ENCODE data around the gene GDF10. TPM values are rescaled to one million over a fixed set of nuclear protein-coding genes. Genes with fewer than 3 reads are reported as not detected.

Gene GDF10
- total RNA-seq, 2 donors from 2014 or later, result 1.5 to 18.6 TPM

DNA sequence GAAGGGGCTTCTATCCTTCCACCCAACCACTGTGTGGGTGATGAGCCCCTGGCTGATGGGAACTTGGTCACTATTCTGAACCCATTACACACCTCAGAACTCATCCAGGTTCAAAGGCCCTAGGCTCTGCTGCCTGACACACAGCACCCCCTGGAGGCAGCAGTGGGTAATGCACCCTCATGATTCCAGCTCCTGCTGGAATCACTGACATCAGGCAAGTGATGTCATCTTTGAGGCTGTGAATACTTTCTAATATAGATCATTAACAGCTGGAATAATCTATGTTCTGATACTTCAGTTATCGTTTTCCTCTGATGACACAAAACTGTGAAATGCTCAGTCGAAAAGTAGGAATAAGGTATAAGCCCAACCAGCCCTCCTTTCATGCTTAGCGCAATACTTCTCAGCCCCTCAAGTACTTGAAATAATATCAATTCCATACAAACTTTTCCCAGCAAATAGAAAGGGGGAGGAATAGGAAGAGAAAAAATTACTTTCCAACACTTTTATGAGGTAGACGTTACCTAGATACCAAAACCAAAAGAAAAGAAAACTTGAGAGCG, 40.7 kb downstream of the GDF10 start:
- intact Hi-C loops (cut with DNase I), result no loop called here

DNA sequence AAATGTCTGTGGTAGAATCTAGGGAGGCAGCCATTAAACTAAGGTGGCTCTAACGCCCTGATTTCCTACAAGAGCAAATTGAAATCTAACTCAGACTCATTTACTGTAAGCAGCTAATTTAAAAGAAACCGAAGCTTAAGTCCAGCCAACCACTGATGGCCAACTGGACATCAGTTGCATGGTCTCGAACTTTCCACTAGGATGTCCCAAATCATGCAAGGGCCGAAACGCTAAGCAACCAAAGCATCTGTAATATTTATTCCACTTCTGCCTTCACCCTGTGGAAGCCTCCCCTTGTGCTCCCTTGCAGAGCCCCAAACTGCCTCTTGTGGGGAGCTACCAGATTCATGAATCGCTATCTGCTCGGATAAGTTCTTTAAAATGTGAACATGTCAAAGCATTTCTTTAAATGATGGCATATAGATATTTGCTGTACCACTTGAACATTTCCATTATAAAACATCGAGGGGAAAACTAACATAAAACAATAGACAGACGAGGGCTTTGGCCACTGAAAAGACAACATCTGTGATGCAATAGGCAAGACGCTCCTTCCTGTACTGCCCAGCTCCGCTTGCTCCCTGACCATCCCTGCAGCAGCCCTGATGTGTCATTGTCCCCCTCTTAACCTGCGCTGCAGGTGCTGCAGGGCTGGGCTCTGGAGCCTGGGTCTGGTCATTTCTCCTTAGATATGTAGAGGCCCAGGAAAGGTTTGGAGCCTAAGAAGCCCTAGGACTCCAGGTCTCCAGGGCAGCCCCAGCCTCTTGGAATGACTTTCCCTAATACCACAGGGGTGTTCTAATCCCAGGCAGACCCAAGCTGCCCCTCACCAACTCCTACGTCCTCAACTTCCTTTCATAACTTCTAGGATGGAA, 45.2 kb downstream of the GDF10 start:
- intact Hi-C loops (cut with DNase I), result no loop called here
- DNase-seq (ENCODE audit: low spot score), result peak; percentile 22

More for the DNA sequence above, 40.7 kb downstream of the GDF10 start:
- DNase-seq (ENCODE audit: low spot score), result peak; percentile 89

DNA sequence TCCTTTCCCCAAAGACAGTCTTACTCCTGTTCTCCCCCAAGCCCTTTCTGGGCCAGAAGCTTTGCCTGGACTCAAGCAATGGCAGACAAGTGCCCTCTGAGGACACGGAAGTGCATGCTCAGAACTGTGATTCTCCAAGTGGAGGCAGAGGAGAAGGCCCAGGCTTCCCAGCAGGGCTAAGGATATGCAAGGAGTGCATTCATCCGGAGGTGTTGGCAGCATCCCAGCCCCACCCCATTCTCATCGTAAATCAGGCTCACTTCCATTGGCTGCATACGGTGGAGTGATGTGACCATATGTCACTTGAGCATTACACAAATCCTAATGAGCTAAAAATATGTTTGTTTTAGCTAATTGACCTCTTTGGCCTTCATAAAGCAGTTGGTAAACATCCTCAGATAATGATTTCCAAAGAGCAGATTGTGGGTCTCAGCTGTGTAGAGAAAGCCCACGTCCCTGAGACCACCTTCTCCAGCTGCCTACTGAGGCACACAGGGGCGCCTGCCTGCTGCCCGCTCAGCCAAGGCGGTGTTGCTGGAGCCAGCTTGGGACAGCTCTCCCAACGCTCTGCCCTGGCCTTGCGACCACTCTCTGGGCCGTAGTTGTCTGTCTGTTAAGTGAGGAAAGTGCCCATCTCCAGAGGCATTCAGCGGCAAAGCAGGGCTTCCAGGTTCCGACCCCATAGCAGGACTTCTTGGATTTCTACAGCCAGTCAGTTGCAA, 46.7 kb downstream of the GDF10 start:
- peak; percentile 51 for DNase-seq (ENCODE audit: low spot score)
- intact Hi-C loops (cut with DNase I), result no loop called here

GRCh38 chr10:47347303-47347675, 47.3 kb downstream of the GDF10 start:
- DNase-seq (ENCODE audit: low spot score), result no peak
- intact Hi-C loops (cut with DNase I), result no loop called here

DNA sequence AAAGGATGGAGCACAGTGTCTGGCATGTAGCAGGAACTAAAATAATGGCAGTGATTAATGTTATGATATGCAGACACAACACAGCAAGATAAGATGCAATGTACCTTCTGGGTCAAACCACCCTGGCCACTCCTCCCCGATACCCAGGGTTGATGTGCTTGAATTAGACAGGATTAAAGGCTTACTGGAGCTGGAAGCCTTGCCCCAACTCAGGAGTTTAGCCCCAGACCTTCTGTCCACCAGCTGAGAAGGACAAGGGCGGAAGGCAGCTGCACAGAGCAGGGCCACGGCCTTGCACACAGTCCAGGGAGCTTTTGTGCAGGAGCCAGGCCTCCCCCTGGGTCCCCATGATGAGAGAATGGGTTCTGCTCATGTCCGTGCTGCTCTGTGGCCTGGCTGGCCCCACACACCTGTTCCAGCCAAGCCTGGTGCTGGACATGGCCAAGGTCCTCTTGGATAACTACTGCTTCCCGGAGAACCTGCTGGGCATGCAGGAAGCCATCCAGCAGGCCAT, 48.2 kb downstream of the GDF10 start, which contains the start of gene RBP3:
RBP3 (plus strand) TSS at position 226 of the 514 bp plus-strand sequence; CDS start at position 348, 122 bp downstream.
- intact Hi-C loops (cut with DNase I), result no loop called here
- DNase-seq (ENCODE audit: low spot score), result peak; percentile 64

DNA sequence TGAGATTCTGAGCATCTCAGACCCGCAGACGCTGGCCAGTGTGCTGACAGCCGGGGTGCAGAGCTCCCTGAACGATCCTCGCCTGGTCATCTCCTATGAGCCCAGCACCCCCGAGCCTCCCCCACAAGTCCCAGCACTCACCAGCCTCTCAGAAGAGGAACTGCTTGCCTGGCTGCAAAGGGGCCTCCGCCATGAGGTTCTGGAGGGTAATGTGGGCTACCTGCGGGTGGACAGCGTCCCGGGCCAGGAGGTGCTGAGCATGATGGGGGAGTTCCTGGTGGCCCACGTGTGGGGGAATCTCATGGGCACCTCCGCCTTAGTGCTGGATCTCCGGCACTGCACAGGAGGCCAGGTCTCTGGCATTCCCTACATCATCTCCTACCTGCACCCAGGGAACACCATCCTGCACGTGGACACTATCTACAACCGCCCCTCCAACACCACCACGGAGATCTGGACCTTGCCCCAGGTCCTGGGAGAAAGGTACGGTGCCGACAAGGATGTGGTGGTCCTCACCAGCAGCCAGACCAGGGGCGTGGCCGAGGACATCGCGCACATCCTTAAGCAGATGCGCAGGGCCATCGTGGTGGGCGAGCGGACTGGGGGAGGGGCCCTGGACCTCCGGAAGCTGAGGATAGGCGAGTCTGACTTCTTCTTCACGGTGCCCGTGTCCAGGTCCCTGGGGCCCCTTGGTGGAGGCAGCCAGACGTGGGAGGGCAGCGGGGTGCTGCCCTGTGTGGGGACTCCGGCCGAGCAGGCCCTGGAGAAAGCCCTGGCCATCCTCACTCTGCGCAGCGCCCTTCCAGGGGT, 48.9 kb downstream of the GDF10 start:
- DNase-seq (ENCODE audit: low spot score), result peak; percentile 80
- intact Hi-C loops (cut with DNase I), result no loop called here

GRCh38 chr10:47349516-47349915, 49.5 kb downstream of the GDF10 start:
- peak; percentile 59 for DNase-seq (ENCODE audit: low spot score)
- intact Hi-C loops (cut with DNase I), result no loop called here

DNA sequence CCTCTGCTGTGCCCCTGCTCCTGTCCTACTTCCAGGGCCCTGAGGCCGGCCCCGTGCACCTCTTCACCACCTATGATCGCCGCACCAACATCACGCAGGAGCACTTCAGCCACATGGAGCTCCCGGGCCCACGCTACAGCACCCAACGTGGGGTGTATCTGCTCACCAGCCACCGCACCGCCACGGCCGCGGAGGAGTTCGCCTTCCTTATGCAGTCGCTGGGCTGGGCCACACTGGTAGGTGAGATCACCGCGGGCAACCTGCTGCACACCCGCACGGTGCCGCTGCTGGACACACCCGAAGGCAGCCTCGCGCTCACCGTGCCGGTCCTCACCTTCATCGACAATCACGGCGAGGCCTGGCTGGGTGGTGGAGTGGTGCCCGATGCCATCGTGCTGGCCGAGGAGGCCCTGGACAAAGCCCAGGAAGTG, 50.0 kb downstream of the GDF10 start:
- intact Hi-C loops (cut with DNase I), result no loop called here
- peak; percentile 77 for DNase-seq (ENCODE audit: low spot score)

- intact Hi-C loops (cut with DNase I), result no loop called here
- peak; percentile 77 for DNase-seq (ENCODE audit: low spot score)
Observed at GRCh38 chr10:47350671-47351640, 51.0 kb downstream of the GDF10 start.

DNA sequence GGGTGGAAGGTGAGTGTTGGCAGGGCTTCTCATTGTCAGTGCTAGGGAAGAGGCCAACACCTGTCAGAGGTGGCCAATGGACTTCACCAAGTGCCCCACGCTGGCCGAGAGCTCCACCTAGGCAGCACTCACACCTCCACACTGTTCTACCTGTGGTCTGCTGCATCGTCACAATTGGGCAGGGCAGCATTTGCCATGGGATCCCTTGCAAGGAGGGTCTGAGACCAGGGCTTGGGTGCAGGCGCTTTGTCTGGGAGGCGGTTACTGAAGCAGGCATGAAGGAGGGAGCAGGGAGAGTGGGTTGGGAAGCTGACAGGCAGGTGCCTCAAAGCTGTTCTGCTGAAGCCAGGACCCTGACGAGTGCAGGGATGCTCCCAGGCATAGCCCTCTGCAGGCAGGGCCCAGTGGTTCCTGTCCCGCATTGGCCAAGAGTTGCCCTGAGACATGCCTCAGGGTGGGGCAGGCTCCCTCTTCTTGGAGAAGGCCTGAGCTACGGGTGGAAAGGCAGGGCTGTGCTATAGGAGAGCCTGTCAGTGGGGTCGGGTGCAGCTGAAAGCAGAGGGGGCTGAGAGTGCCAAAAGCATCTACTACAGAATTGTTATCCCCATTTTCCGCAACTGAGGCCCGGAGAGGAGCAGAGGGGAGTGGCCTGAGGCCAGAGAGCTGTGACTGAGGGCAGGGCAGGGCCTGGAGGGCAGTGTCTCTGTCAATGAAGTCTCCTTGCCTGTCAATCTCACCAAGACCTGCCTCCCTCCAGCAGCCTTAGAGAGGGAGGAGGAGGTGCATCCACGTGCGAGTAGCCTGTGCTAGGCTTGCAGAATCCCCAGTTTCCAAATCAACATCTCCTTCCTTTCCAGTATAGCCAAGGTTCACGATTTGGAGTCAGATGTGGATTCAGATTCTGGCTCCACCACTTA, 52.2 kb downstream of the GDF10 start:
- intact Hi-C loops (cut with DNase I), result no loop called here
- peak; percentile 67 for DNase-seq (ENCODE audit: low spot score)

- DNase-seq (ENCODE audit: low spot score), result peak; percentile 47
Observed at GRCh38 chr10:47353351-47353750, 53.4 kb downstream of the GDF10 start.

DNA sequence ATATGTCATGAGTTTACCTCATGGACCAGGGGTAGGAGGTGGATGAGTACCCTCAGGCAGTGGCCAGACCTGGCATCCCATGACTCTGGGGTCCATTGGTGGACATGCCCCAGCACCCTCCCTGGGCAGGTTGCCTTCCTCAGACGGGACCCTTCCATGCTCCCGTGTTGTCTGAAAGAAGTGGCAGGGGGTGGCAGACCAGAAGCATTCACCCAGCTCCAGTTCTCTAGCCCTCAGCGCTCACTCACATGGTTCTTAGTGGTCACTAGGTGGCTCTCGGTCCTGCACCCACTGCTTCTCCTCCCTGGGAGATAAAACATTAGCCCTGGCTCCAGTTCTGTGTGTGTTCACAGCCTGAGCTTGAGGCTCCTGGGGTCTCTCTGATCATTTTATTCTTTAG, 54.2 kb downstream of the GDF10 start:
- DNase-seq (ENCODE audit: low spot score), result peak; percentile 31
- intact Hi-C loops (cut with DNase I), result no loop called here

More at GRCh38 chr10:47353351-47353750, 53.4 kb downstream of the GDF10 start:
- intact Hi-C loops (cut with DNase I), result no loop called here

DNA sequence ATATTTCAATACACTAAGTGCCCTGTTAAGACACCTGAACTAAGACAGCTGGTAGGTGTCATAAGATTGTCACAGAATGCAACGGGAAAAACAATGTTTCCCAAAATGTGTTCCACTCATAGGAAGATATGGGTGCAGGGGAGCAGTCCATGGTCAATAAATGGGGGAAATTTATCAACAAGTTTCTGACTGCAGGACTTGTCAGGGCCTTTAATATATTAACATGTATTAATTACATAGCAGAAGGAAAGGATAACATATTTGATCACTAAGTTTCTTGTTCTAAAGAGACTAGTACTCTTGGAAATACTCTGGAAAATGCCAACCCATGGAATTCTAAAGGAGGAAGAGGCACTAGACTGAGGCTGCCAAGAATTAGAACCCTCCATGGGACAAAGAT, 54.9 kb downstream of the GDF10 start:
- intact Hi-C loops (cut with DNase I), result no loop called here
- DNase-seq (ENCODE audit: low spot score), result no peak

DNA sequence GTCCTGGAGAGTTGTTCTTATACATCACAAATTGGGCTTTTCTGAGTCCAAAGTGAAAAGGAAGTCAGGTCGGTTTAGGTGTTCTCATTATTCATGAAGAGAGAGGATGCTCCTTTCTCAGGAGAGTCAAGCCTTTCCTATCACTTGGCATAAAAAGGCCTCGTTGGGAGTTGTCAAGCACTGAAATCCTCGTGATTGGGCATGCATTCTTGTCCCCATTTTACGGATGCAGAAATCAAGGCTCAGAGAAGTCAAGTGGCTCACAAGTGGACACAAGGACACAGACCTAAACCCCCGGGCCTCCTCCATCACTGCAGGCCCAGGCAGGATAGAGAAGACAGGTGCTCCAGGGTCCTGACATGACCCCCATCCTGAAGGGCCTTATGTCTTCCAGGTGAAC, 56.7 kb downstream of the GDF10 start:
- intact Hi-C loops (cut with DNase I), result no loop called here
- no peak for DNase-seq (ENCODE audit: low spot score)

DNA sequence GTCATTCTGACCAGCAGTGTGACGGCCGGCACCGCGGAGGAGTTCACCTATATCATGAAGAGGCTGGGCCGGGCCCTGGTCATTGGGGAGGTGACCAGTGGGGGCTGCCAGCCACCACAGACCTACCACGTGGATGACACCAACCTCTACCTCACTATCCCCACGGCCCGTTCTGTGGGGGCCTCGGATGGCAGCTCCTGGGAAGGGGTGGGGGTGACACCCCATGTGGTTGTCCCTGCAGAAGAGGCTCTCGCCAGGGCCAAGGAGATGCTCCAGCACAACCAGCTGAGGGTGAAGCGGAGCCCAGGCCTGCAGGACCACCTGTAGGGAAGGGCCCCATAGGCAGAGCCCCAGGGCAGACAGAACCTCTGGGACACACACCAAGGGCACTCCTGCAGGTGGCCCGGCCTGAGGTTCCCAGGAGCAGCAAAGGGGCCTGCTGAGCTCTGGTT, 57.2 kb downstream of the GDF10 start:
- intact Hi-C loops (cut with DNase I), result no loop called here
- DNase-seq (ENCODE audit: low spot score), result peak; percentile 72

- intact Hi-C loops (cut with DNase I), result no loop called here
- peak; percentile 66 for DNase-seq (ENCODE audit: low spot score)
Observed at GRCh38 chr10:47357911-47358310, 57.9 kb downstream of the GDF10 start.

DNA sequence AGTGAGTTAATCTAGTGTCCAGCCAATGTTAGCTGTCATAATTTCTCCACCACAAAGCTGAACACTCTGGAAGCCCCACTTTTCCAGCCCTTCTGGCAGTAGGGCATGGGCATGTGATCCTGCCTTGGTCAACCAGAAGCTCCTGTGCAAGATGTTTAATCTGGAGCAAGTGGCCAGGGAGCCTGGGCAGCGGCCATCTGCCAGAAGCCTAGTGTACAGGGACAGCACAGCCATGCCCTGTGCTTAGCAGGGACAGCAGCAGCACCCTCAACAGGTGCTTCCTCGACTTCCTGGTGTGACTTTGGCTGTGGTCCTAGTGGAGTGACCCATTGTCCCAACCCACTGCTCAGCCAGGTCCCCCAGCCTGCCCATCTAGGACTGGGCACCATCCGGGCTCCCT, 58.5 kb downstream of the GDF10 start:
- intact Hi-C loops (cut with DNase I), result no loop called here
- DNase-seq (ENCODE audit: low spot score), result peak; percentile 30
